ENCODE results near the gene PSMD13. TPM values are rescaled to one million over a fixed set of nuclear protein-coding genes. Genes with fewer than 3 reads are reported as not detected.

The PSMD13 gene
- total RNA-seq, 2 experiments from 2014 or later: 235 to 239 TPM

GRCh38 chr11:240315-240714 lies 3.5 kb downstream of the PSMD13 start:
- H3K4me3 Mint-ChIP-seq: no peak overlapping the region
- DNase-seq: no peak
- H3K9me3 Mint-ChIP-seq: no peaks in the 10 kb centered on the region
- H3K36me3 Mint-ChIP-seq: peaks cover 43% of the 10 kb centered on the region
- no peaks in the 10 kb centered on the region for H3K27me3 Mint-ChIP-seq
- peaks cover 39% of the 10 kb centered on the region for H3K4me1 Mint-ChIP-seq
- no peak overlapping the region for H3K27ac Mint-ChIP-seq

- DNase-seq: no peak
- no peaks in the 10 kb centered on the region for H3K27me3 Mint-ChIP-seq
Measured at GRCh38 chr11:241634-242033, 4.9 kb downstream of the PSMD13 start.

GRCh38 chr11:244376-244775 lies 7.6 kb downstream of the PSMD13 start:
- Mint-ChIP-seq H3K9me3 (no peaks in the 10 kb centered on the region), H3K4me3 (no peak overlapping the region), H3K27me3 (no peaks in the 10 kb centered on the region), H3K36me3 (peaks cover 52% of the 10 kb centered on the region), H3K27ac (no peak overlapping the region), H3K4me1 (peaks cover 31% of the 10 kb centered on the region)
- DNase-seq: no peak

More at GRCh38 chr11:241634-242033, 4.9 kb downstream of the PSMD13 start:
- Mint-ChIP-seq H3K9me3 (no peaks in the 10 kb centered on the region), H3K27ac (peak overlapping the region; percentile 40), H3K4me3 (no peak overlapping the region), H3K4me1 (peaks cover 36% of the 10 kb centered on the region), H3K36me3 (peaks cover 51% of the 10 kb centered on the region)

- DNase-seq: no peak
- Mint-ChIP-seq H3K27ac (peak overlapping the region; percentile 32), H3K4me1 (peaks cover 12% of the 10 kb centered on the region), H3K36me3 (peaks cover 48% of the 10 kb centered on the region), H3K4me3 (no peak overlapping the region), H3K27me3 (no peaks in the 10 kb centered on the region), H3K9me3 (no peaks in the 10 kb centered on the region)
Measured at GRCh38 chr11:249062-249461, 12.3 kb downstream of the PSMD13 start.

GRCh38 chr11:250274-250673 lies 13.5 kb downstream of the PSMD13 start:
- no peaks in the 10 kb centered on the region for H3K27me3 Mint-ChIP-seq
- peaks cover 12% of the 10 kb centered on the region for H3K4me1 Mint-ChIP-seq
- peak overlapping the region; percentile 49 for H3K27ac Mint-ChIP-seq
- peaks cover 42% of the 10 kb centered on the region for H3K36me3 Mint-ChIP-seq
- no peak for DNase-seq
- H3K4me3 Mint-ChIP-seq: no peak overlapping the region
- H3K9me3 Mint-ChIP-seq: no peaks in the 10 kb centered on the region

GRCh38 chr11:250740-251299 lies 14.0 kb downstream of the PSMD13 start:
- DNase-seq: peak; percentile 80
- Mint-ChIP-seq H3K9me3 (no peaks in the 10 kb centered on the region), H3K27me3 (no peaks in the 10 kb centered on the region), H3K4me1 (peaks cover 12% of the 10 kb centered on the region), H3K4me3 (no peak overlapping the region), H3K27ac (peak overlapping the region; percentile 60), H3K36me3 (peaks cover 40% of the 10 kb centered on the region)

GRCh38 chr11:251550-251949 lies 14.8 kb downstream of the PSMD13 start:
- no peaks in the 10 kb centered on the region for H3K9me3 Mint-ChIP-seq
- H3K4me1 Mint-ChIP-seq: peaks cover 12% of the 10 kb centered on the region
- H3K36me3 Mint-ChIP-seq: peaks cover 35% of the 10 kb centered on the region
- H3K27ac Mint-ChIP-seq: no peak overlapping the region
- H3K4me3 Mint-ChIP-seq: no peak overlapping the region
- H3K27me3 Mint-ChIP-seq: no peaks in the 10 kb centered on the region
- DNase-seq: no peak

- Mint-ChIP-seq H3K36me3 (peaks cover 31% of the 10 kb centered on the region), H3K27ac (no peak overlapping the region), H3K27me3 (no peaks in the 10 kb centered on the region), H3K4me1 (peaks cover 12% of the 10 kb centered on the region), H3K9me3 (no peaks in the 10 kb centered on the region), H3K4me3 (no peak overlapping the region)
- DNase-seq: no peak
Measured at GRCh38 chr11:252666-253065, 15.9 kb downstream of the PSMD13 start.

- Mint-ChIP-seq H3K27me3 (no peaks in the 10 kb centered on the region), H3K4me3 (no peak overlapping the region), H3K9me3 (no peaks in the 10 kb centered on the region), H3K27ac (no peak overlapping the region), H3K36me3 (peaks cover 31% of the 10 kb centered on the region), H3K4me1 (peaks cover 12% of the 10 kb centered on the region)
- no peak for DNase-seq
Measured at GRCh38 chr11:253160-253885, 16.5 kb downstream of the PSMD13 start.

- Mint-ChIP-seq H3K27me3 (no peaks in the 10 kb centered on the region), H3K36me3 (peaks cover 28% of the 10 kb centered on the region), H3K4me1 (peaks cover 8% of the 10 kb centered on the region), H3K9me3 (no peaks in the 10 kb centered on the region), H3K4me3 (no peak overlapping the region), H3K27ac (no peak overlapping the region)
- DNase-seq: no peak
Measured at GRCh38 chr11:253886-254270, 17.1 kb downstream of the PSMD13 start.

GRCh38 chr11:255176-255575 lies 18.4 kb downstream of the PSMD13 start:
- H3K9me3 Mint-ChIP-seq: no peaks in the 10 kb centered on the region
- no peak overlapping the region for H3K27ac Mint-ChIP-seq
- DNase-seq: no peak
- peaks cover 4% of the 10 kb centered on the region for H3K4me1 Mint-ChIP-seq
- no peak overlapping the region for H3K4me3 Mint-ChIP-seq
- no peaks in the 10 kb centered on the region for H3K27me3 Mint-ChIP-seq
- peaks cover 24% of the 10 kb centered on the region for H3K36me3 Mint-ChIP-seq

- H3K27ac Mint-ChIP-seq: no peak overlapping the region
- no peaks in the 10 kb centered on the region for H3K4me1 Mint-ChIP-seq
- H3K4me3 Mint-ChIP-seq: no peak overlapping the region
- no peaks in the 10 kb centered on the region for H3K9me3 Mint-ChIP-seq
- H3K27me3 Mint-ChIP-seq: no peaks in the 10 kb centered on the region
- H3K36me3 Mint-ChIP-seq: peaks cover 20% of the 10 kb centered on the region
- no peak for DNase-seq
Measured at GRCh38 chr11:255816-256215, 19.0 kb downstream of the PSMD13 start.

- H3K27ac Mint-ChIP-seq: no peak overlapping the region
- no peak overlapping the region for H3K4me3 Mint-ChIP-seq
- DNase-seq: no peak
- H3K27me3 Mint-ChIP-seq: no peaks in the 10 kb centered on the region
- no peaks in the 10 kb centered on the region for H3K4me1 Mint-ChIP-seq
- peaks cover 12% of the 10 kb centered on the region for H3K36me3 Mint-ChIP-seq
- no peaks in the 10 kb centered on the region for H3K9me3 Mint-ChIP-seq
Measured at GRCh38 chr11:256952-257737, 20.4 kb downstream of the PSMD13 start.

GRCh38 chr11:257766-258493 lies 21.2 kb downstream of the PSMD13 start:
- H3K27ac Mint-ChIP-seq: no peak overlapping the region
- no peak for DNase-seq
- H3K4me3 Mint-ChIP-seq: no peak overlapping the region
- peaks cover 7% of the 10 kb centered on the region for H3K36me3 Mint-ChIP-seq
- no peaks in the 10 kb centered on the region for H3K4me1 Mint-ChIP-seq
- no peaks in the 10 kb centered on the region for H3K27me3 Mint-ChIP-seq
- H3K9me3 Mint-ChIP-seq: no peaks in the 10 kb centered on the region

- no peak for DNase-seq
- Mint-ChIP-seq H3K27me3 (no peaks in the 10 kb centered on the region), H3K4me3 (no peak overlapping the region), H3K4me1 (peaks cover 3% of the 10 kb centered on the region), H3K9me3 (no peaks in the 10 kb centered on the region), H3K27ac (no peak overlapping the region), H3K36me3 (no peaks in the 10 kb centered on the region)
Measured at GRCh38 chr11:259413-259812, 22.6 kb downstream of the PSMD13 start.
